Measurements from ENCODE around the gene MCTP1. TPM values are rescaled to one million over a fixed set of nuclear protein-coding genes. Genes with fewer than 3 reads are reported as not detected.

The MCTP1 gene
- polyA plus RNA-seq, 3 donors = 34.4 to 72.9 (median 55.5) TPM

GRCh38 chr5:94916619-94917018 is 368.3 kb downstream of the MCTP1 start:
- Histone ChIP-seq H3K27me3 (ENCODE audit: control insufficient read depth in 2 of 2, insufficient read depth in 2 of 2, low read length in 2 of 2) (no peaks in the 10 kb centered on the region), H3K9me3 (replicated peaks in 1 of 2; ENCODE audit: control insufficient read depth in 1 of 2, insufficient read depth in 1 of 2, low read length in 2 of 2) (no peaks in the 10 kb centered on the region), H3K27ac (ENCODE audit: low read depth in 1 of 2, low read length in 2 of 2) (no peak overlapping the region), H3K79me2 (ENCODE audit: insufficient read depth, low read length) (no peaks in the 10 kb centered on the region), H3K4me1 (ENCODE audit: control insufficient read depth in 1 of 2, insufficient read depth in 2 of 2, low read length in 2 of 2) (no peaks in the 10 kb centered on the region), H4K20me1 (ENCODE audit: insufficient read depth, low read length) (no peaks in the 10 kb centered on the region), H2AFZ (ENCODE audit: insufficient read depth, low read depth, low read length, poor library complexity, severe bottlenecking) (no peak overlapping the region), H3K4me3 (replicated peaks in 1 of 3; ENCODE audit: low read depth in 2 of 3, low read length in 3 of 3) (no peak overlapping the region), H3K4me2 (replicated peaks; ENCODE audit: extremely low read depth, low read length, poor library complexity, severe bottlenecking) (no peak overlapping the region), H3K9ac (ENCODE audit: insufficient read depth, low read length, poor library complexity, severe bottlenecking) (no peak overlapping the region), H3K36me3 (replicated peaks in 1 of 2; ENCODE audit: control insufficient read depth in 1 of 2, insufficient read depth in 2 of 2, low read length in 2 of 2) (peaks cover 17 to 52% of the 10 kb centered on the region in 2 donors)
- no CpG with 5 or more reads among the region's 2 CpGs for WGBS (ENCODE audit: insufficient coverage)
- Mint-ChIP-seq H3K27ac (no peak overlapping the region), H3K27me3 (ENCODE audit: low read depth in 3 of 3) (no peaks in the 10 kb centered on the region), H3K9me3 (peaks cover 0 to 2% (median 0%) of the 10 kb centered on the region in 7 donors), H3K4me3 (no peak overlapping the region), H3K4me1 (no peaks in the 10 kb centered on the region), H3K36me3 (peaks cover 37 to 52% of the 10 kb centered on the region in 2 donors)
- TF ChIP-seq CTCF (IDR thresholded peaks at IDR 0.05) = no peak
- no peak for DNase-seq
- intact Hi-C loops (cut with micrococcal nuclease) = no loop called here

GRCh38 chr5:94911276-94911675 is 373.6 kb downstream of the MCTP1 start:
- Mint-ChIP-seq H3K4me3 (no peak overlapping the region), H3K9me3 (peaks cover 0 to 2% (median 0%) of the 10 kb centered on the region in 7 donors), H3K36me3 (peaks cover 39 to 60% of the 10 kb centered on the region in 2 donors), H3K4me1 (no peaks in the 10 kb centered on the region), H3K27me3 (ENCODE audit: low read depth in 3 of 3) (no peaks in the 10 kb centered on the region), H3K27ac (peak overlapping the region in 2 of 7 donors; percentile 38 to 48)
- no peak overlapping the region for H3K9ac ChIP-seq (ENCODE audit: insufficient read depth, low read length, poor library complexity, severe bottlenecking)
- peaks cover 46 to 76% of the 10 kb centered on the region in 2 donors for H3K36me3 ChIP-seq (replicated peaks in 1 of 2; ENCODE audit: control insufficient read depth in 1 of 2, insufficient read depth in 2 of 2, low read length in 2 of 2)
- no peak for TF ChIP-seq CTCF (IDR thresholded peaks at IDR 0.05)
- no peak overlapping the region for H2AFZ ChIP-seq (ENCODE audit: insufficient read depth, low read depth, low read length, poor library complexity, severe bottlenecking)
- no peak for DNase-seq
- no peaks in the 10 kb centered on the region for H3K27me3 ChIP-seq (ENCODE audit: control insufficient read depth in 2 of 2, insufficient read depth in 2 of 2, low read length in 2 of 2)
- H3K4me3 ChIP-seq (replicated peaks in 1 of 3; ENCODE audit: low read depth in 2 of 3, low read length in 3 of 3) = no peak overlapping the region
- no CpG with 5 or more reads among the region's 3 CpGs for WGBS (ENCODE audit: insufficient coverage)
- H3K4me1 ChIP-seq (ENCODE audit: control insufficient read depth in 1 of 2, insufficient read depth in 2 of 2, low read length in 2 of 2) = no peaks in the 10 kb centered on the region
- peak overlapping the region in 1 of 2 donors; percentile 7 for H3K27ac ChIP-seq (ENCODE audit: low read depth in 1 of 2, low read length in 2 of 2)
- H3K9me3 ChIP-seq (replicated peaks in 1 of 2; ENCODE audit: control insufficient read depth in 1 of 2, insufficient read depth in 1 of 2, low read length in 2 of 2) = no peaks in the 10 kb centered on the region
- no peak overlapping the region for H3K4me2 ChIP-seq (replicated peaks; ENCODE audit: extremely low read depth, low read length, poor library complexity, severe bottlenecking)
- intact Hi-C loops (cut with micrococcal nuclease) = no loop called here
- no peaks in the 10 kb centered on the region for H4K20me1 ChIP-seq (ENCODE audit: insufficient read depth, low read length)
- no peaks in the 10 kb centered on the region for H3K79me2 ChIP-seq (ENCODE audit: insufficient read depth, low read length)
